Lower leg skin (tissue), 4 donors: ENCODE data around the gene SGO1. TPM values are rescaled to one million over a fixed set of nuclear protein-coding genes. Genes with fewer than 3 reads are reported as not detected.

ENCODE experiments used
- DNase-seq, 2 donors: peaks; one replicate each; pipeline ENCODE4 v3.0.0-alpha.2; 2019; ENCODE audit warnings: low spot score in 2 of 2
- H3K4me3 ChIP-seq: fragments of 200-600 bp; sonication (generic); 2 replicates; pipeline ENCODE4 v1.5.1; 2017; ENCODE audit warnings: mild to moderate bottlenecking, low read depth; ENCODE audit not compliant: poor library complexity, severe bottlenecking
- POLR2A ChIP-seq, 2 donors: fragments of 450-650 bp; IDR thresholded peaks; one replicate each; pipeline ENCODE4 v1.6.1; 2016 to 2017; ENCODE audit warnings: antibody characterized with exemption in 2 of 2, mild to moderate bottlenecking in 1 of 2, moderate library complexity in 1 of 2
- WGBS, 2 donors: methylation state at CpG; one replicate each; pipeline ENCODE4 v1.1.5; 2018; 5-methylcytosine and 5-hydroxymethylcytosine counted together
- intact Hi-C: fragments of 100-400 bp; cut with DNase I; formaldehyde crosslinking; loops from one replicate; pipeline ENCODE4 v1.15.0; 2023; ENCODE audit warnings: low total_unique reads
- total RNA-seq, 4 donors: library from RNA; depleted of rRNA; stranded (reverse); fragments of >200 nt; gene quantifications; one replicate each; pipeline ENCODE4 v1.1.0, GENCODE V29; 2016
- TF ChIP-seq, protein P1 (sequence below), 3 donors: fragments of 450-650 bp; IDR thresholded peaks; one replicate each; pipeline ENCODE4 v1.5.1; 2016; ENCODE audit warnings: antibody characterized with exemption in 3 of 3, mild to moderate bottlenecking in 3 of 3, moderate library complexity in 2 of 3

Gene SGO1
- total RNA-seq, 4 donors from 2014 or later = 1.1 to 2.2 (median 1.9) TPM

DNA sequence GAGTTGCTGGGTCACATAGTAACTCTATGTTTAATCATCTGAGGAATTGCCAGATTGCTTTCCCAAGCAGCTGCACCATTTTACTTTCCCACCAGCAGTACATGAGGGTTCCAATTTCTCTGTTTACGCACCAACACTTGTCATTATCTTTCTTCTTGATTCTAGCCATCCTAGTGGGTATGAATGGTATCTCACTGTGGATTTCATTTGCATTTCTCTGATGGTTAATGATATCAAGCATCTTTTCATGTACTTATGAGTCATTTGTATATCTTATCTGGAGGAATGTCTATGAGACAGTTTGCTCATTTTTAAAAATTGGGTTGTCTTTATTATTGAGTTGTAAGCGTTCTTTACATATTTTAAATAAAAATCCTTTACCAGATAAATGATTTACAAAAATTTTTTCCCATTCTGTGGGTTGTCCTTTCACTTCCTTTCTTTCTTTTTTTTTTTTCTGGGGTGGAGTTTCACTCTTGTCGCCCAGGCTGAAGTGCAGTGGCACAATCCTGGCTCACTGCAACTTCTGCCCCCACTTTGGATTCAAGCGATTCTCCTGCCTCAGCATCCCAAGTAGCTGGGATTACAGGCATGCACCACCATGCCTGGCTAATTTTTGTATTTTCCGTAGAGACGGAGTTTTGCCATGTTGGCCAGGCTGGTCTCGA is 8.9 kb upstream of the SGO1 start:
- intact Hi-C loops = no loop called here
- DNase-seq = no peak
- no peak overlapping the region for H3K4me3 ChIP-seq
- TF ChIP-seq POLR2A (IDR thresholded peaks at IDR 0.05) = no peak
- TF ChIP-seq, protein P1, sequence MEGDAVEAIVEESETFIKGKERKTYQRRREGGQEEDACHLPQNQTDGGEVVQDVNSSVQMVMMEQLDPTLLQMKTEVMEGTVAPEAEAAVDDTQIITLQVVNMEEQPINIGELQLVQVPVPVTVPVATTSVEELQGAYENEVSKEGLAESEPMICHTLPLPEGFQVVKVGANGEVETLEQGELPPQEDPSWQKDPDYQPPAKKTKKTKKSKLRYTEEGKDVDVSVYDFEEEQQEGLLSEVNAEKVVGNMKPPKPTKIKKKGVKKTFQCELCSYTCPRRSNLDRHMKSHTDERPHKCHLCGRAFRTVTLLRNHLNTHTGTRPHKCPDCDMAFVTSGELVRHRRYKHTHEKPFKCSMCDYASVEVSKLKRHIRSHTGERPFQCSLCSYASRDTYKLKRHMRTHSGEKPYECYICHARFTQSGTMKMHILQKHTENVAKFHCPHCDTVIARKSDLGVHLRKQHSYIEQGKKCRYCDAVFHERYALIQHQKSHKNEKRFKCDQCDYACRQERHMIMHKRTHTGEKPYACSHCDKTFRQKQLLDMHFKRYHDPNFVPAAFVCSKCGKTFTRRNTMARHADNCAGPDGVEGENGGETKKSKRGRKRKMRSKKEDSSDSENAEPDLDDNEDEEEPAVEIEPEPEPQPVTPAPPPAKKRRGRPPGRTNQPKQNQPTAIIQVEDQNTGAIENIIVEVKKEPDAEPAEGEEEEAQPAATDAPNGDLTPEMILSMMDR (IDR thresholded peaks at IDR 0.05) = no peak
- WGBS, 2 donors = 95 to 96% methylated on average over 7 of the region's 7 CpGs

DNA sequence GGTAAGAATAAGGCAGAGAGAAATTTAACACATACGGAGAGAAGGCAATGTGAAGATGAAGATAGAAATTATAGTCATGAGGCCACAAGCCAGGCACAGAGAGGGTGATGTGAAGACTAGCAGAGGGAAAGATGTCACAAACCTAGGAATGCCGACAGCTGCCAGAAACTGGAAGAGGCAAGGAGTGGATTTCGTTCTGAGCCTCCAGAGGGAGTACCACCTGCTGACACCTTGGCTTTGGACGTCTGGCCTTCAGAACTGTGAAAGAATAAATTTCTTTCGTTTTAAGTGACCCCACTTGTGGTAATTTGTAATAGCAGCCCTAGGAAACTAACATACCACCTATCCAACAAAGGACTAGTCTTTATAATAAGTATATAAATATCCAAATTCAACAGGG is 5.0 kb upstream of the SGO1 start:
- no peak for DNase-seq
- intact Hi-C loops = no loop called here
- 72 to 79% methylated on average over 5 of the region's 5 CpGs for WGBS, 2 donors
- TF ChIP-seq, protein P1 (IDR thresholded peaks at IDR 0.05) = no peak
- no peak for TF ChIP-seq POLR2A (IDR thresholded peaks at IDR 0.05)
- no peak overlapping the region for H3K4me3 ChIP-seq

DNA sequence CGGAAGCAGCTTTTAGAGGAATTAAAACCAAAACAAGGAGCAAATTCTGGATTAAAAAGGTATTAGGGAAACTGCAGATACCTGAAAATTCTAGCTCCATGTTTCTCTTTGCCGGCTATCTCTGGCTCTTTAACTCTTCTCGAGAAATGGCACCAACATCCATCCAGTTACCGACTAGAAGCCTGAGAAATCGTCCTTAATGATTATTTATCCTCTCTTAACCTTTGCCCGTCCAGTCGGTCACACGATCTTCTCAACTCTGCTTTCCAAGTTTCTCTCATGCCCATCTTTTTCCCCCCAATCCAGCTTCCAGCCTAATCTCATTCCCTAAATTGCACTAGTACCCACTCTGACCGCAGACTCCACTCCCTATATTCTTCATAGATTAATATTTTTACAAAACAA is 596 bp upstream of the SGO1 start:
- TF ChIP-seq POLR2A (IDR thresholded peaks at IDR 0.05) = no peak
- TF ChIP-seq, protein P1 (IDR thresholded peaks at IDR 0.05) = no peak
- 1 to 3% methylated on average over 9 of the region's 9 CpGs for WGBS, 2 donors
- DNase-seq = no peak
- intact Hi-C loops = loop anchor here (5.0 kb wide), 1 partner anchor 144 kb away; the partner anchor contains the start of gene KAT2B
- H3K4me3 ChIP-seq = peak overlapping the region; percentile 31

DNA sequence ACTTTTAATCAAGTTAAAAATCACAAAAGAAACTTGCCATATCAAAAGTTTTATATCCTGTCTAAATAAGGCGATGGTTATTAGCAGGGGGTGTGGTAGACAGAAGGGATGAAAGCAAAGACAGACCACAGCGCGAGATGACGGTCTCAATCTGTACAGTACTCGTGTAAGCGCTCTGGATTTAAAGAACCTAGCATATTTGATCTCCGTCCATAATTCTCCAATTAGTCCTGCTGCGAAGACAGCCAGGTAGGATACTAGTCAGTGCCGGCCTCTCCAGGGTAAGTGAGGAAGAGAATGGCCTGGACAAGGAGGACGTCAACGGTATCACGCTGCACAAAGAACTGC is 701 bp downstream of the SGO1 start:
- WGBS, 2 donors = 5% methylated on average over 12 of the region's 12 CpGs

DNA sequence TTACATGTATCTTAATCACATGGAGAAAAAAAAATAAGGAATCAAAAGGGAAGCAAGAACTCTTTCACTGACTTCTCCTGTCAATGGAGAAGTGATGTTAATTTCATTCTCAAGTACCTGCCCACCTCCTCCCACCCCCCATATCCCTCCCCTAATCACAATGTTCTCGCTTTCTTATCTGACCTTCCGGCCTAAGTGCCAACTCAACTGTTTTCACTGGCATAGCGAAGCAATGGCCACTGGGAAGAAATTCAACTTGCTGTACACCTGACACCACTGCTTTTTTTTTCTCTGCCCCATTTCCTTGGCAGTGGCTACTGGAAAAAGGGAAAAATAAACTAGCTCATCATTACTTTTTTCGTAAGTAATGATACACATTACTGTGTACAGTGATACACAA is 3.8 kb downstream of the SGO1 start:
- WGBS, 2 donors = 95 to 97% methylated on average over 4 of the region's 4 CpGs
- intact Hi-C loops = no loop called here
- no peak for TF ChIP-seq POLR2A (IDR thresholded peaks at IDR 0.05)
- TF ChIP-seq, protein P1 (IDR thresholded peaks at IDR 0.05) = no peak
- no peak overlapping the region for H3K4me3 ChIP-seq
- no peak for DNase-seq

More for the DNA sequence above, 701 bp downstream of the SGO1 start:
- H3K4me3 ChIP-seq = peak overlapping the region; percentile 31
- DNase-seq = no peak
- intact Hi-C loops = loop anchor here (5.0 kb wide), 1 partner anchor 143 kb away; the partner anchor contains the start of gene KAT2B
- TF ChIP-seq, protein P1 (IDR thresholded peaks at IDR 0.05) = no peak
- TF ChIP-seq POLR2A (IDR thresholded peaks at IDR 0.05) = no peak

DNA sequence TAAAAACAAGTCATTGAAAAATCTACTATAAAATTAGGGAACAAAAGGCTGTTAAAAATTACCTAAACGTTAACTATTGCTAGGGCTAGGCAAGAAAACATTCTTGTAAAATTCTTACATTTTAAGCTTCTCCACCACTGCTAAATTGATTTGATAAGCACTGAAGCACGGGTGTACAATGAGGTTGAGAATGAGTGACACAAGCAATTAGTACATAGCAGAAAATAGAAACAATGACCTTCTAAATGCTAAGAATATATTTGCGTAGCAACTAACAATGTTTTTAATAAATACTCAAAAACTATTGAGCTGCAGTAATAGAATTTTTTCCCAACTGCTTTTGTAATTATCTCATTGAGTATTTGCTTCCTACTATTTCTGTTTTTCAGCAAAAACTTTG is 4.7 kb downstream of the SGO1 start:
- WGBS, 2 donors = 86 to 91% methylated on average over 3 of the region's 3 CpGs
- intact Hi-C loops = no loop called here
- TF ChIP-seq, protein P1 (IDR thresholded peaks at IDR 0.05) = no peak
- no peak for TF ChIP-seq POLR2A (IDR thresholded peaks at IDR 0.05)
- no peak for DNase-seq
- H3K4me3 ChIP-seq = no peak overlapping the region
